T-helper 2 cell treated with Interferon-gamma antibody and Interleukin-4, amounts not matched to agents 100 ng/mL and 5 ng/mL, for 36 hours (primary cell): ENCODE results near the gene SULT1C4. TPM values are rescaled to one million over a fixed set of nuclear protein-coding genes. Genes with fewer than 3 reads are reported as not detected.
"Not testable (repeated sequence)": the region's sequence is repeated elsewhere in the genome, so short reads cannot be mapped to it uniquely, and the experiment has no call there.

Source experiments
- intact Hi-C: fragments of 100-400 bp; cut with micrococcal nuclease; formaldehyde crosslinking; loops from one replicate; pipeline ENCODE4 v1.15.1; 2023
- total RNA-seq: library from RNA; stranded (reverse); gene quantifications from 2 replicates; pipeline ENCODE4 v1.2.3, GENCODE V29; 2022

Gene SULT1C4
- not detected in 2 replicates for total RNA-seq

DNA sequence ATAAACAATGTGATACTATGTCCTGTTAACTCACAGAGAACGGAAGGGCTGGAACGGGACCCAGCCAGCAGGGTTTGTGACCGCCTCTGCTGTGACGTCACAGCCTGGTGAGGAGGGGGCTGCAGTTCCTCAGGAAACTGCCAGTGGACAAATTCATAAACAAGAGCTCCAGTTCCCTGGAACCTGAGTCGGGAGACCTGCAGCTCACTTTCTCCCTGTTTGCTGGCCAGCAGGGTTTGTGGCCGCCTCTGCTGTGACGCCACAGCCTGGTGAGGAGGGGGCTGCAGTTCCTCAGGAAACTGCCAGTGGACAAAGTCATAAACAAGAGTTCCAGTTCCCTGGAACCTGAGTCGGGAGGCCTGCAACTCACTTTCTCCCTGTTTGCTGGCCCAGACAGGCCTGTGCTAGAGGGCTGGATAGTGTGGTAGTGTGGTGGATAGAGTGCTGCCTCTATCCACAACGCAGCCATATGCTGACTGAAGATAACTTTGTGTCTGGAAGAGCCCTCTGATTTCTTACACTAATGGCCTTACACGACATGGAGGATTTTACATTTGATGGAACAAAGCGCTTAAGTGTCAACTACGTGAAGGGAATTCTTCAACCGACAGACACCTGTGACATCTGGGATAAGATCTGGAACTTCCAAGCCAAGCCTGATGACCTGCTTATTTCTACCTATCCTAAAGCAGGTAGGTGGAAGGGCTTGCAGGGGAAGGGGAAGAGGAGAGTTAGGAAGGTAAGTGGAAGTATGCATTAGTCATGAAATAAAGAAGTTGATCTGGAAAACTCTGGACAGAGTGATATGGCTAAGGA is at the start of gene SULT1C4:
TSS of gene SULT1C4 (plus strand) at position 140 of the 816 bp plus-strand sequence. CDS start at position 524, 384 bp downstream.
- intact Hi-C loops = no loop called here

DNA sequence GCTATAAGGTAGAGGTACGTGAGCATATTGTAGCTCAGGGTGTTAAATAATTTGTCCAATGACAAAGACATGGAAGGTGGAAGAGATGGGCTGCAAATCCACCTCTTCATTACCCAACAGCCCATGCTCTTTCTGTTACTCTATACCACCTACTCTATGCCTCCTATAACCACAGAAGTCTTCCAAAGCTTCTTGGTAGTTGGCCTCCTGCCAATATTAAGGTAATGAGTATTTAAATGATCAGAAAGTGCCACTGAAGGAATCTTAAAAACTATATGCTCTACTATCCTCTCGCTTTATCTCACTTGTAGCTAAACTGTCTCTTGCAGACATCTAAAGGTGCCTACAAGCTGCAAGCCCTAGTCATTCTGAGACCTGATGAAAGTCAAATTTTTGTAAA is 48.0 kb upstream of the SULT1C4 start:
- intact Hi-C loops = no loop called here

DNA sequence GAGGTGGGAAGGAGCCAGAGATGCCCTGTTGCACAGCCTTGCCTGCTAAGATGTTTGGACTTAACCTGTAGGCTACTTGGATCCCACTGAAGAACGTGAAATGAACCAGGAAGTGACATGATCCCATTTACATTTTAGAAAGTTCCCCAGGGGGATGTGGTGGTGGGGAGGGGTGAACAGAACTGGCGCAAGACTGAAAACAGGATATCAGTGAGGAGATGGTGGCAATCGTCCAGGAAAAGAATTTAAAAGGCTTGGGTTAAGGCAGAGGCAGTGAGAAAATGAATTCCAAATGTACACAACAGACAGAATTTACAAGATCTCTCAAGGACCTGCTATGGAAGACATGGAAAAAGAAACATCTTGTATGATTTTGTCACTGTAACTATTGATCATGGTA is 46.8 kb upstream of the SULT1C4 start:
- intact Hi-C loops = no loop called here

DNA sequence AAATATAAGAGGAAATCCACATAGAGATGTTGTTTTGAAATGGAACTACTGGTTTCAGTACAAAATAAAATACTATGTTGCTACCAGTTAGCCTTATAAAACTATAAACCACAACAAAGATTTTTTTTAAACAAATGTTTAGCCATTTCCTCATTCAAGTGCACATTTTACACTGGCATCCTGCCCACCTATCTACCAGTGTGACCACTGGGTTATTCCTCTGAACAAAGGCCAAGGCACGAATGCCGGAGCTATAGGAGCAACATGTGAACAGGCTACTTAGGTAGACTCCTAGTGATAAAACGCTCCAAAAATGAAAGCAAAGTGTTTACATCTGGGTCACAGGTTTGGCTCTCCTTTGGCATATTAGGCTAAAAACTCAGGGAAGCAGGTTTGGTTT is 31.8 kb upstream of the SULT1C4 start:
- intact Hi-C loops = no loop called here

DNA sequence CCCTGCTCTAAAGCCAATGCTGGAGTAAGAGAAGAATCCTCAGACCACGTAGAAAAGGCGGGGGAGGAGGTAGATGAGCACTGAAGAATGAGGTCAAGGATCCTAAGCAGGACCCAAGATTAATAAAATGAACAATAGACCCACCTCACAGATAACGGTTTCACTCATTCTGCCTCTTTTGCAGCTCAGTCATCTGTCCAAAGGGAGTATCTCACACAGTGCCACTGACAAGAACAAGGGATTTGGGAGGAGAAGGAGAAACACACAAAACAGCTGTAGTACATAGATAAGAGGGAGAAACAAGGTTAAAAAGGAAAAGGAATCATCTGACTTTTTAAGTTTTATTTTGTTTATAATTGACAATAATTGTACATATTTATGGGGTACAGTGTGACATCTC is 30.9 kb upstream of the SULT1C4 start:
- intact Hi-C loops = no loop called here

DNA sequence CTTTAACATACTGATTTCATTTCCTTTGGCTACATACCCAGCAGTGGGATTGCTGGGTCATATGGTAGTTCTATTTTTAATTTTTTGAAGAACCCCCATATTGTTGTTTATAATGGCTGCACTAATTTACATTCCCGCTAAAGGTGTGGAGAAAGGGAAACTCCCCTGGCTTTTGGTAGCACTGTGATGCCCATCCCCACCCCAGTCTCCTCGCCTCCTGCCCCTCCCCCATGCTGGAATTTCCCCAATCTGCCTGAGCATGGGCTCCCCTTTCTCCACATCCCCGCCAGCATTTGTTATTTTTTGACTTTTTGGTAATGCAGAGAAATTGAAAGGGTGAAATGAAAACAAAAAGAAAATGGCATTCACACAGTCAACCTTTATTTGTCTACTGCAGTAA is 30.0 kb upstream of the SULT1C4 start:
- intact Hi-C loops = no loop called here

DNA sequence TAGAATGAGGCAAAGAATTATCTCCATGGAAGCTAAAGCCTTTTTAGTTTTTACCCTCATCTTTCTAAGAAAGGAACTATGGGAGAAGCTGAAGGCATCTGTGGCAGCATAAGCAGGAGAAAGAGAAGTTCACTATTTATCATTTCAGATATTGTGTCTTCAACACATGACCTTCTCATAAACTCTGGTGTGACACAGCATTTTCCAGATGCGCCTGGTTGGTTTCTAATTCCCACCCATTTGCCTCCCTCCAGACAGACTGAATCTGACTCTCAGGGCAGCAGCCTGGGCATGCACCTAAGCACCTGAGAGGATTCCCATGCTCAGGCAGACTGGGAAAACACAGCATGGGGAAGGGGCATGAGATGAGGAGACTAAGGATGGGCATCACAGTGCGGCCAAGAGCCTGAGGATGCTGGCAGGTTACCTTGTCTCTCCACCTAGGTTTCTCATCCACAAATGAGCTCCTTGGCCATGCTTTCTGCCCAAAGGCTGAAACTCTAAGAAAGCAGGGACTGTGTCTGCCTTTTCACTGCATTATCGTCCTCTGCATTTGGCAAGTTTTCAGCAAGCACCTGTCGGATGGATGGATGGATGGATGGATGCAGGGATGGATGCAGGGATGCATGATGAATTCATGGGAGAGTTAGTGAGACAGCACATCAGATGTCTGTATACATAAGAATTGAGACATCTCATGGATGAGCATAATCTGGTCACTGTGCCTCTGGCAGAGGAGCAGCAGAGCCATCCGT is 28.8 kb upstream of the SULT1C4 start:
- intact Hi-C loops = no loop called here

DNA sequence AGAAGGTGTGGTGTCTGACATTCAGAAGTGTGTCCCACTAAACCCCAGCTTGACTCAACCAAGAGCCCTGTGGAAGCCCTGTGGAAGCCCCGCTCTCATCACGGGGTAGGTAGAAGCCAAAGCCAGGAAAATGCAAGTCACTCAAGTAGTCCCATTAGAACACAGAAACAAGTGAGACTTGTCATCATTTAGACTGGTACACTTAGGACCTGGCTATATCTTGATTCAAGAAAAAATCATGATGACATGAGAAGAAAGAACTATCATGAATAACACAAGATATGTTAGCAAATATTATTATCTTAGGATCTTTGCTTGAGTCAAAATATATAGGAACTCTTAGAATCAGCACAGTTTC is 28.2 kb upstream of the SULT1C4 start:
- intact Hi-C loops = no loop called here

DNA sequence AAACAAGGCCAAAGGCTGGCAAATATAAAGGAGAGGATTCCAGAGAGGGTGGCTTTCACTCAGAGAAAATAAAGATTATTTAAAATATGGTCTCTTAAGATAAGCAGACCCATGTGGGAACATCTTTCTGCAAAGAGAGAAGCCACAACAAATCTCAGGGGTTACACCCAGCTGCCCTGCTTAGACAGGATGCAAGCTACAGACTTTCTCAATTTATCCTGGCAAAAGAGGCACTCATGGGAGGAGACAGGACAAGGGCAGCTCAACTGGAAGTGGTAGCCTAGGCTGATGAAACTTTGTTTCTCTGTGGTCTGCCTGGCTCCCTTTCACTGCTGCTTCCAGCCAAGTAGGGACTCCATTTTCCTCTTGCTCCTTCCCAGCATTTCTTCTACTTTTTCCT is 25.9 kb upstream of the SULT1C4 start:
- intact Hi-C loops = no loop called here

DNA sequence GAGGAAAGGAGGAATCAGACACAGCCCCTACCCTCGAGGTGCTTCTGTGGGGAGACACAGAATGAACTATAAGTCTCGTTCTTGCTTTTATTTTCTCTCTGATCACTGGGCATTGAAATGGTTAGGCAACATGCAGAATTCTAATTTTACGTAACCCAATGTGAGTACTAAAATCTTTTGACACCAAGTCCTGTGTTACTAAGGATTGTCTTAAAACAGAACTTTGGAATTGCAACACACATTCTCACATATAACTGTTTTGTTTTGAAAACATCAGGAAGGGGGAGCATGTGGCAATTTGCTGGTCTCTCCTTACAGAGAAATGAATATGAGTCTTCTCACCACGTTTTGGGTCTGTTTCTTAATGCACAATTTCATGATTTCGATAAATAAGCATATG is 23.6 kb upstream of the SULT1C4 start:
- intact Hi-C loops = no loop called here

DNA sequence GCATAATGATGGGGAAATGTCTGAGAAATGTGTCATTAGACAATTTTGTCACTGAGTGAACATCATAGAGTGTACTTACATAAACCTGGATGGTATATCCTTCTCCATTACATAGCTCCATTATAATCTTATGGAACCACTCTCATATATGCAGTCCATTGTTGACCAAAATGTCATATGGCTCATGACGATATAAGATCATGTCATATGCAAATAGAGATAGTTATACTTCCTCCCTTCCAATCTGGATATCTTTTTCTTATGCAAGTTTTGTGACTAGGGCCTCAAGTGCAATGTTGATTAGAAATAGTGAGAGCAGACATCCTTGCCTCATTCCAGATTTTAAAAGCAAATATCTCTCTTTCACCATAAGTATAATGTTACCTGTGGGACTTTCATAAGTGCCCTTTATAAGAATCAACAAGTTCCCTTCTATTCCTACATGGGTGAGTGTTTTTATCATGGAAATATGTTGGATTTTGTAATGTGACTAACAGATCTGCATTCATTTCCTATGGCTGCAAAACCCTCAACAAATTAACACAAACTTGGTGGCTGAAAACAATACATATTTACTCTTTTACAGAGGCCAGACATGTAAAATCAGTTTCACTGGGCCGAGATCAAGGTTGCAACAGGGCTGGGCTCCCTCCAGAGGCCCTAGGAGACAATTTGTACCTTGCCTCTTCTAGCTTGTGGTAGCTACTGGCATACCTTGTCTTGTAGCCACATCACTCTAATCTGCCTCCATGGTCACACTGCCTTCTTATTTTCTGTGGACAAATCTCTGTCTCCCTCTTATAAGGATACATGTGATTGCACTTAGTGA is 21.6 kb upstream of the SULT1C4 start:
- intact Hi-C loops = no loop called here

DNA sequence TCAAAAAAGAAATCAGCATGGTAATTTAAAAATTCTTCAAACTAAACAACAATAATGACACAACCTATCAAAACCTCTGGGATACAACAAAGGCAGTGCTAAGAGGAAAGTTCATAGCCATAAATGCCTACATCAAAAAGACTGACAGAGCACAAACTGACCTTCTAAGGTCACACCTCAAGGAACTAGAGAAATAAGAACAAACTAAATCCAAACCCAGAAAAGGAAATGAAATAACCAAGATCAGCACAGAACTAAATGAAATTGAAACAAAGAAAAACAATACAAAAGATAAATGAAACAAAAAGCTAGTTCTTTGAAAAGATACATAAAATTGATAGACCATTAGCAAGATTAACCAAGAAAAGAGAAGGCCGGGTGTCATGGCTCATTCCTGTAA is 18.4 kb upstream of the SULT1C4 start:
- intact Hi-C loops = not testable (repeated sequence)

DNA sequence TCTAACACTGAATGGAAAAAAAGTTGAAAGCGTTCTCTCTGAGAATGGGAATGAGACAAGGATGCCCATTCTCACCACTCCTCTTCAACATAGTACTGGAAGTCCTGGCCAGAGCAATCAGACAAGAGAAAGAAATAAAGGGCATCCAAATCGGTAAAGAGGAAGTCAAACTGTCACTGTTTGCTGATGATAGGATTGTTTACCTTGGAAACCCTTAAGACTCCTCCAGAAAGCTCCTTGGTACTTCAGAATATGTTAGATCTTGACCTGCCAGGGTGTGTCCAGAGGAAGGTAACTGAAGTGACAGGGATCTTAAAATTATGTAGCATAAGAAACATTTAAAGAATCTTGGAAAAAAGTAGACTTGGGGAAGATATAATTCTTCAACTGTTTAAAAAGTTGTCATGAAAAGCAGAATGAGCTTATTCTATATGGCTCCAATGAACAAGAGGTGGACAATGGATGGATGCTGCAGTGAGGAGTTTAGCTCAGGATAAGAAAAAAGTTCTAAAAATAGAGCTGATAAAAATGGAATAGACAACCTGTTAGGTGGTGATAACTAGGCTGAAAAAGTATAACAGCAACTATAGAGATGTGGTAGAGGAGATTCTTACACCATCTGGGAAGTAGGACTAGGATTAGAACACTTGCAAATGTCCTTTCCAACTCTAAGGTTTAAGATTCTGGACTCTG is 16.8 kb upstream of the SULT1C4 start:
- intact Hi-C loops = no loop called here

DNA sequence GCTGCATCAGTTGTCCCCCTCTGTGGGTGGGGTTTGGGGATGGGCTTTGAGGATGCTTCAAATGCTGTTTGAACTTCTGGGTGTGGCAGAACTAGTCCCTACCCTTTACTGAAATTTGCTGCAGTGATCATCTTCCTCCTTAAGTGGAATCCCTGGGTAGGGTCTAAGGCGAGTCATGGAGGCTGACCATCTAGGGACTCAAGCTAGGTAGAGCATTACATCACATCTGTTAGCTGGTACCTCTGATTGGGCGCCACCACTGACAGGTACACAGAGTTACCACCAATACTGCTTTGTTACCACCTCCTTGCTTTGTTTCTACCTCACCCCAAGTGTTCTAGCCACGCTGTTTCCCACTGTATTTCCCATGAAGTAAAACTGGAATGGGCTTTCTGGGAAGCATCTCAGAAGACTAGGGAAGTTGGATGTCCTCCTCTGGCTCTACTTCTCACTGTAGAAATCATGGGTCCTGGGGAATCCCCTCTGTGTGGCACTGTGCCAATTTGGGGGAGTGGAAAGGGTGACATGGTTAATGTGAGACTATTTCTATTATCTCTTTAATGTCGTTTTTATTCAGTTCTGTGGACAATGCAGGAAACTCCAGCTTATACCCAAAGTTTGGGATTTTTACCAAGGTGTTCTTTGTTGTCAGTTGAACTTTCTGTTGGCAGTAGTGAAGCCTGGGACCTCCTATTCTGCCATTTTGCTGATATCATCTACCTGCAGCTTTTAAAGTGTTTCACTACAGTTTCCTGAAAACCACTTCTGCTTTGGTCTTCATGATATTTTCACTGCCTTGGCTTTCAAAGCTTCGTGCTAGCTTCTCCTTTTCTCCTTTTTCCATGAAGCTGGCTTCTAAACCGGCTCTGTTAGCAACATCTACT is 14.5 kb upstream of the SULT1C4 start:
- intact Hi-C loops = no loop called here

DNA sequence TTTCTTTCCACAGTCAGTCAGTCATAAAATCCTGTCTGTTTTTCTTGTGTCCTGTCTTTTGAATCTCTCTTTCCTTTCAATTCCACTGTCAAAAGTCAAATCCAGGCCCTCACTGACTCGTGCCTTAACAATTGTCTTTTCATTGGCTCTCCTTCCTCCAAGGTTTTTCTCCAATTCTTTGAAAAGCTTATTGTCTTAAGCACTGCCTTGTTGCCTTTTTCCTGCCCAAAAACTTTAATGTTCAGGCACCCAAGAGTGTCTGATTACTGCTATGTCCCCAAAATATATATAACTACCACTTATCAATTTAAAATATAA is 13.9 kb upstream of the SULT1C4 start:
- intact Hi-C loops = no loop called here

DNA sequence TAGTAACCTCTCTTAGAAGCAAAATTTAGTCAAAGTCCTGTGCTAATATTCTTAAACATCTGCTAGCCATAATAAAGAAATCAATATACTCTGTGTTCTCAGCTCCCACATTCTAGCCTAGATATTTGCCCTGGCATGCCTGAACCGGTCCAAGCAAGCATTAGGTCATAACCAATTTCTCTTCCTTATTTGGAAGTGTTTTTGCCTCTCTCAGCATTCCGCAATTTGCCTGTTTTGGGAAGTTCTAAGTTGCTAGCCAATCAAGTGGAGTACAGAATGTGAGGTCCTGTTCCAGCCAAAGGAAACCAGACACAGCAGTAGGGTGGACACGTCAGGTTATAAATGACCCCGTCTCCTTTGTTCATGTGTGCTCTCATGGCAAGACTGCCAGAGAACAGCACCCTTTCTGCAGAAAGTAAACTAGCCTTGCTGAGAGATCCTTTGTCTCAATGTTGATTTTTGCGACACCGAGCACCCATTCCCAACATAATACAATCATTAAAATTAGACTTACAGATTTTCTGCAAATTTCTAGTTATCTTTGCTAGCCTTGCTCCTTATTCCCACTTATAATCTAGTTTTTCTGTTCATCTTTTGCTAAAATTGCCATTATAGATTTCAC is 13.0 kb upstream of the SULT1C4 start:
- intact Hi-C loops = no loop called here

DNA sequence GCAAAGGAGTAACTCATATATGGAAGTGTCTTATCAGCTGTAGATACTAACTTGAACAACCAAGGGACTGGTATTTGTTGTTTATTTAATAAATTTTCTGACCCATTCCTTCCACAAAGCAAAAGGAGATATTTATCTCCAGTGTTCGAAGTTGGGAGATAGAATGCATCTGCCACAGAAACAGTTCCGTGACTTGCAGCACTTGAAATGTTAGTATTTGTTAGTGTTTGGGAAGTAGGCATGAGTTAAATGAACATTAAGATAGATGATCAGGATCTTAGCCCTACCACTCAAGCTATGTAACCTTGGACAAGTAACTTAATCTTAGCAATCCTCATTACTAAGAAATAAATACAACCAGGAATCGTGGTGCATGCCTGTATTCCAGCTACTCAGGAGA is 12.1 kb upstream of the SULT1C4 start:
- intact Hi-C loops = no loop called here

DNA sequence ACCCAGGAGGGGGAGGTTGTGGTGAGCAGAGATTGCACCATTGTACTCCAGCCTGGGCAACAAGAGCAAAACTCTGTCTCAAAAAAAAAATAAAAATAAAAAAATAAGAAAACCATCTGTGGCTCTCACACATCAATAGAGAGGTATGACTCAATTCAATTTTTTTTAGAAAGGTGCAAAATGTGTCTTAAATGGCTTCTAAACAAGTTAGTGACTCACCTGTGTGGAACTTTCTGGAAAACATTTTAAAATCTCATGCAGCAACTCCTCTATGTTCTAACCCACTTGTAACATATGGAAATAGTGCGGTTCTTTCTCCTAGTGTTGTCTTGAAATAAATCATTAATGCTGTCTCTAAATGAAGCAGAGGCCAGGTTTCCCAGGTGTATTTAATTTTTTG is 10.7 kb upstream of the SULT1C4 start:
- intact Hi-C loops = no loop called here

DNA sequence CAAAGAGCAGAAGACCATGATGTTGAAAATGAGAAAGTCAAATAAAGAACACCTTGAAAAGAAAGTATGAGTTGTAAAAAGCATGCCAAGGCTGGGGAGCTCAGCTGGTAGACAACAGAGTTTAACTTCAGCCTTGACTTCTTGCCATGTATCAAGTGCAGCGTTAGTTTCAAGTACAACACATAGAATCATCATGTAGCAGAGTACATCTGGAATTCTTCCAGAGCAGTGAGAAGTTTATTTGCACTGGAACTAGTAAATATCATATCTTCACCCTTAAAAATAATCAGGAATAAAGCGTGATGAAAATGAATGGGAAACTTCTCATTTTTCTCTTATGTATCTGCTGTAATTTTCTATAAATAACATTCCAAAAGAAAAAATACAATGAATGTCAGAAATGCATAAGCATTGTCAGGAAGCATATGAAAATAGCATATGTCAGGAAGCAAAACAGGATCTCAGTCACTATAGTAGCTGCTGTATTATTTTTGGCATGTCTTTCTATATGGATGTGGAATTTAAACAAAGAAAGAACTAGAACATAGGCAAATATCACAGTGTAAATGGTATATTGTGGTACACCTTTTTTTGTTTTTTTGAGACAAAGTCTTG is 10.1 kb upstream of the SULT1C4 start:
- intact Hi-C loops = no loop called here

DNA sequence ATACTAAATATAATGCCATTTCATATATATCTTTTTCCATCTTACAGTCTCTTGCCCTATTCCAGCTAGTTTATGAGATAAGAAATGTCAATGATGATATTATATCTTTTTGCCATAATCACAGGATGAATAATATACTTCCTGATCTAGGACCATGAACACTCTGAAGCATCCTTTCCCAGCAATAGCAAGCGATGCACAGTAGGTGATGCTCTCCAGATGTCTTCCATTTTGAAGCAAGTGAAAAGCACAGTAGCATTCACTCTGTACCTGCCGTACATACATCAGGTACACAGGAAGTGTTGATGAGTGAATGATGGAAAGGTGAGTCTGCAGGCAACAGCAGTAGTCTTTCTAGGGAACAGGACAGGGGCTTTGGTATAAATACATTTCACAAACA is 8.6 kb upstream of the SULT1C4 start:
- intact Hi-C loops = no loop called here
